Measurements from ENCODE around the gene AP2S1.

- no peak for TF ChIP-seq ZBTB7A (IDR thresholded peaks at IDR 0.05; ENCODE audit: low read depth)
- no peak for TF ChIP-seq EGR1 (IDR thresholded peaks at IDR 0.05)
- TF ChIP-seq CEBPB (IDR thresholded peaks at IDR 0.05): no peak
- no peak for TF ChIP-seq NFIC (IDR thresholded peaks at IDR 0.05)
- no peak for TF ChIP-seq TEAD4 (IDR thresholded peaks at IDR 0.05)
- TF ChIP-seq TAF1 (IDR thresholded peaks at IDR 0.05; ENCODE audit: low read depth): no peak
These were observed 61.7 kb downstream of the AP2S1 start for GRCh38 chr19:46788968-46789338.
